H1 (cell line): Measurements from ENCODE around the gene AGR3. TPM values are rescaled to one million over a fixed set of nuclear protein-coding genes. Genes with fewer than 3 reads are reported as not detected.

Source experiments
- JUN ChIP-seq: IDR thresholded peaks from 2 replicates; pipeline ENCODE4 v1.6.1; 2011; ENCODE audit warnings: low read depth, mild to moderate bottlenecking, improper control_type of control experiment, low read length
- MAFK ChIP-seq: IDR thresholded peaks from 2 replicates; pipeline ENCODE4 v1.6.1; 2012; ENCODE audit warnings: low read depth, mild to moderate bottlenecking, improper control_type of control experiment, low read length
- POLR2A ChIP-seq, 2 experiments: IDR thresholded peaks; 1 replicate in 1 of 2; 2 replicates in 1 of 2; pipeline ENCODE4 v1.6.1; 2011; ENCODE audit warnings: low read depth in 2 of 2, low read length in 2 of 2, mild to moderate bottlenecking in 2 of 2; ENCODE audit errors: control extremely low read depth in 1 of 2
- RXRA ChIP-seq: IDR thresholded peaks from 2 replicates; pipeline ENCODE4 v1.6.1; 2011; ENCODE audit warnings: low read depth, mild to moderate bottlenecking, low read length, moderate library complexity; ENCODE audit not compliant: insufficient read depth
- SP2 ChIP-seq: IDR thresholded peaks from 2 replicates; pipeline ENCODE4 v1.6.1; 2012; ENCODE audit warnings: mild to moderate bottlenecking, low read length, inconsistent platforms
- TAF1 ChIP-seq: IDR thresholded peaks from 2 replicates; pipeline ENCODE4 v1.6.1; 2011; ENCODE audit warnings: mild to moderate bottlenecking, low read depth, low read length
- ZNF274 ChIP-seq: IDR thresholded peaks from 2 replicates; pipeline ENCODE4 v1.7.0; 2012; ENCODE audit warnings: low read length, borderline replicate concordance; ENCODE audit errors: extremely low read depth
- polyA plus RNA-seq, 7 experiments: library from polyadenylated mRNA; depleted of rRNA in 3 of 7; stranded (reverse) in 5 of 7; unstranded in 2 of 7; fragments of >200 nt in 5 of 7; fragments of 200-250 nt in 2 of 7; gene quantifications; 1 replicate in 5 of 7; 2 replicates in 1 of 7; 4 replicates in 1 of 7; pipeline versions ENCODE4 v1.2.1 to v1.2.3, GENCODE V29; 2011 to 2013; ENCODE audit warnings: missing spikeins in 2 of 7, mixed read lengths in 2 of 7
- total RNA-seq: library from RNA; stranded (reverse); fragmentation: NEBNext Ultra II Directional; extraction: Animal tissue kit (Norgen Biotek cat#: 25700); gene quantifications from 2 replicates; pipeline ENCODE4 v1.2.1, GENCODE V29; 2021
- TF ChIP-seq, protein P1 (sequence below): fragments of 300-600 bp; sonication (generic); IDR thresholded peaks from 2 replicates; pipeline ENCODE4 v1.7.1; 2012; ENCODE audit warnings: low read length, moderate library complexity, mild to moderate bottlenecking, inconsistent platforms; ENCODE audit not compliant: insufficient replicate concordance

AGR3 gene
- total and polyA plus RNA-seq, 2 of the 8 experiments (the other 6 are each of a cell fraction or from before 2014, with no cell fraction given), result not detected

- TF ChIP-seq, protein P1, sequence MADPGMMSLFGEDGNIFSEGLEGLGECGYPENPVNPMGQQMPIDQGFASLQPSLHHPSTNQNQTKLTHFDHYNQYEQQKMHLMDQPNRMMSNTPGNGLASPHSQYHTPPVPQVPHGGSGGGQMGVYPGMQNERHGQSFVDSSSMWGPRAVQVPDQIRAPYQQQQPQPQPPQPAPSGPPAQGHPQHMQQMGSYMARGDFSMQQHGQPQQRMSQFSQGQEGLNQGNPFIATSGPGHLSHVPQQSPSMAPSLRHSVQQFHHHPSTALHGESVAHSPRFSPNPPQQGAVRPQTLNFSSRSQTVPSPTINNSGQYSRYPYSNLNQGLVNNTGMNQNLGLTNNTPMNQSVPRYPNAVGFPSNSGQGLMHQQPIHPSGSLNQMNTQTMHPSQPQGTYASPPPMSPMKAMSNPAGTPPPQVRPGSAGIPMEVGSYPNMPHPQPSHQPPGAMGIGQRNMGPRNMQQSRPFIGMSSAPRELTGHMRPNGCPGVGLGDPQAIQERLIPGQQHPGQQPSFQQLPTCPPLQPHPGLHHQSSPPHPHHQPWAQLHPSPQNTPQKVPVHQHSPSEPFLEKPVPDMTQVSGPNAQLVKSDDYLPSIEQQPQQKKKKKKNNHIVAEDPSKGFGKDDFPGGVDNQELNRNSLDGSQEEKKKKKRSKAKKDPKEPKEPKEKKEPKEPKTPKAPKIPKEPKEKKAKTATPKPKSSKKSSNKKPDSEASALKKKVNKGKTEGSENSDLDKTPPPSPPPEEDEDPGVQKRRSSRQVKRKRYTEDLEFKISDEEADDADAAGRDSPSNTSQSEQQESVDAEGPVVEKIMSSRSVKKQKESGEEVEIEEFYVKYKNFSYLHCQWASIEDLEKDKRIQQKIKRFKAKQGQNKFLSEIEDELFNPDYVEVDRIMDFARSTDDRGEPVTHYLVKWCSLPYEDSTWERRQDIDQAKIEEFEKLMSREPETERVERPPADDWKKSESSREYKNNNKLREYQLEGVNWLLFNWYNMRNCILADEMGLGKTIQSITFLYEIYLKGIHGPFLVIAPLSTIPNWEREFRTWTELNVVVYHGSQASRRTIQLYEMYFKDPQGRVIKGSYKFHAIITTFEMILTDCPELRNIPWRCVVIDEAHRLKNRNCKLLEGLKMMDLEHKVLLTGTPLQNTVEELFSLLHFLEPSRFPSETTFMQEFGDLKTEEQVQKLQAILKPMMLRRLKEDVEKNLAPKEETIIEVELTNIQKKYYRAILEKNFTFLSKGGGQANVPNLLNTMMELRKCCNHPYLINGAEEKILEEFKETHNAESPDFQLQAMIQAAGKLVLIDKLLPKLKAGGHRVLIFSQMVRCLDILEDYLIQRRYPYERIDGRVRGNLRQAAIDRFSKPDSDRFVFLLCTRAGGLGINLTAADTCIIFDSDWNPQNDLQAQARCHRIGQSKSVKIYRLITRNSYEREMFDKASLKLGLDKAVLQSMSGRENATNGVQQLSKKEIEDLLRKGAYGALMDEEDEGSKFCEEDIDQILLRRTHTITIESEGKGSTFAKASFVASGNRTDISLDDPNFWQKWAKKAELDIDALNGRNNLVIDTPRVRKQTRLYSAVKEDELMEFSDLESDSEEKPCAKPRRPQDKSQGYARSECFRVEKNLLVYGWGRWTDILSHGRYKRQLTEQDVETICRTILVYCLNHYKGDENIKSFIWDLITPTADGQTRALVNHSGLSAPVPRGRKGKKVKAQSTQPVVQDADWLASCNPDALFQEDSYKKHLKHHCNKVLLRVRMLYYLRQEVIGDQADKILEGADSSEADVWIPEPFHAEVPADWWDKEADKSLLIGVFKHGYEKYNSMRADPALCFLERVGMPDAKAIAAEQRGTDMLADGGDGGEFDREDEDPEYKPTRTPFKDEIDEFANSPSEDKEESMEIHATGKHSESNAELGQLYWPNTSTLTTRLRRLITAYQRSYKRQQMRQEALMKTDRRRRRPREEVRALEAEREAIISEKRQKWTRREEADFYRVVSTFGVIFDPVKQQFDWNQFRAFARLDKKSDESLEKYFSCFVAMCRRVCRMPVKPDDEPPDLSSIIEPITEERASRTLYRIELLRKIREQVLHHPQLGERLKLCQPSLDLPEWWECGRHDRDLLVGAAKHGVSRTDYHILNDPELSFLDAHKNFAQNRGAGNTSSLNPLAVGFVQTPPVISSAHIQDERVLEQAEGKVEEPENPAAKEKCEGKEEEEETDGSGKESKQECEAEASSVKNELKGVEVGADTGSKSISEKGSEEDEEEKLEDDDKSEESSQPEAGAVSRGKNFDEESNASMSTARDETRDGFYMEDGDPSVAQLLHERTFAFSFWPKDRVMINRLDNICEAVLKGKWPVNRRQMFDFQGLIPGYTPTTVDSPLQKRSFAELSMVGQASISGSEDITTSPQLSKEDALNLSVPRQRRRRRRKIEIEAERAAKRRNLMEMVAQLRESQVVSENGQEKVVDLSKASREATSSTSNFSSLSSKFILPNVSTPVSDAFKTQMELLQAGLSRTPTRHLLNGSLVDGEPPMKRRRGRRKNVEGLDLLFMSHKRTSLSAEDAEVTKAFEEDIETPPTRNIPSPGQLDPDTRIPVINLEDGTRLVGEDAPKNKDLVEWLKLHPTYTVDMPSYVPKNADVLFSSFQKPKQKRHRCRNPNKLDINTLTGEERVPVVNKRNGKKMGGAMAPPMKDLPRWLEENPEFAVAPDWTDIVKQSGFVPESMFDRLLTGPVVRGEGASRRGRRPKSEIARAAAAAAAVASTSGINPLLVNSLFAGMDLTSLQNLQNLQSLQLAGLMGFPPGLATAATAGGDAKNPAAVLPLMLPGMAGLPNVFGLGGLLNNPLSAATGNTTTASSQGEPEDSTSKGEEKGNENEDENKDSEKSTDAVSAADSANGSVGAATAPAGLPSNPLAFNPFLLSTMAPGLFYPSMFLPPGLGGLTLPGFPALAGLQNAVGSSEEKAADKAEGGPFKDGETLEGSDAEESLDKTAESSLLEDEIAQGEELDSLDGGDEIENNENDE, result no peak
- no peak for TF ChIP-seq SP2
- TF ChIP-seq MAFK, result no peak
- no peak for TF ChIP-seq JUN
- no peak for TF ChIP-seq POLR2A (IDR thresholded peaks at IDR 0.05; ENCODE audit: control extremely low read depth in 1 of 2, low read depth in 2 of 2, low read length in 2 of 2)
- TF ChIP-seq TAF1, result no peak
- no peak for TF ChIP-seq RXRA
- TF ChIP-seq ZNF274, result no peak
- TF ChIP-seq, all 59 proteins: peak for 0
Observed at GRCh38 chr7:16845746-16846145, 36.0 kb downstream of the AGR3 start (continued).
